Uterus (tissue), 2 donors: Measurements from ENCODE around the gene NIPAL3.

Experiments used
- POLR2A ChIP-seq, 2 donors: fragments of 450-650 bp; IDR thresholded peaks; one replicate each; pipeline ENCODE4 v1.6.1; 2016; ENCODE audit warnings: antibody characterized with exemption in 2 of 2, mild to moderate bottlenecking in 1 of 2, moderate library complexity in 1 of 2
- TF ChIP-seq, protein P1 (sequence below), 4 experiments: fragments of 200-600 bp in 2 of 4; fragments of 450-650 bp in 2 of 4; sonication (generic) in 2 of 4; IDR thresholded peaks; one replicate each; pipeline ENCODE4 v1.5.1; 2016 to 2019; ENCODE audit warnings: antibody characterized with exemption in 4 of 4, mild to moderate bottlenecking in 2 of 4, moderate library complexity in 1 of 4

- TF ChIP-seq, protein P1, sequence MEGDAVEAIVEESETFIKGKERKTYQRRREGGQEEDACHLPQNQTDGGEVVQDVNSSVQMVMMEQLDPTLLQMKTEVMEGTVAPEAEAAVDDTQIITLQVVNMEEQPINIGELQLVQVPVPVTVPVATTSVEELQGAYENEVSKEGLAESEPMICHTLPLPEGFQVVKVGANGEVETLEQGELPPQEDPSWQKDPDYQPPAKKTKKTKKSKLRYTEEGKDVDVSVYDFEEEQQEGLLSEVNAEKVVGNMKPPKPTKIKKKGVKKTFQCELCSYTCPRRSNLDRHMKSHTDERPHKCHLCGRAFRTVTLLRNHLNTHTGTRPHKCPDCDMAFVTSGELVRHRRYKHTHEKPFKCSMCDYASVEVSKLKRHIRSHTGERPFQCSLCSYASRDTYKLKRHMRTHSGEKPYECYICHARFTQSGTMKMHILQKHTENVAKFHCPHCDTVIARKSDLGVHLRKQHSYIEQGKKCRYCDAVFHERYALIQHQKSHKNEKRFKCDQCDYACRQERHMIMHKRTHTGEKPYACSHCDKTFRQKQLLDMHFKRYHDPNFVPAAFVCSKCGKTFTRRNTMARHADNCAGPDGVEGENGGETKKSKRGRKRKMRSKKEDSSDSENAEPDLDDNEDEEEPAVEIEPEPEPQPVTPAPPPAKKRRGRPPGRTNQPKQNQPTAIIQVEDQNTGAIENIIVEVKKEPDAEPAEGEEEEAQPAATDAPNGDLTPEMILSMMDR (IDR thresholded peaks at IDR 0.05), result no peak
- TF ChIP-seq POLR2A (IDR thresholded peaks at IDR 0.05), result no peak
Measured at GRCh38 chr1:24369801-24370200, 45.8 kb upstream of the NIPAL3 start.
